Ishikawa (cell line): Measurements from ENCODE around the gene PPP1R13B.

Source experiments
- CEBPB ChIP-seq: IDR thresholded peaks from 2 replicates; pipeline ENCODE4 v1.6.1; 2012
- CREB1 ChIP-seq: IDR thresholded peaks from 2 replicates; pipeline ENCODE4 v1.6.1; 2012; ENCODE audit warnings: low read depth
- EGR1 ChIP-seq: IDR thresholded peaks from 2 replicates; pipeline ENCODE4 v1.6.1; 2012
- EP300 ChIP-seq: IDR thresholded peaks from 2 replicates; pipeline ENCODE4 v1.6.1; 2012; ENCODE audit warnings: borderline replicate concordance
- FOXM1 ChIP-seq: IDR thresholded peaks from 2 replicates; pipeline ENCODE4 v1.6.1; 2012; ENCODE audit warnings: low read depth, borderline replicate concordance
- MAX ChIP-seq: IDR thresholded peaks from 2 replicates; pipeline ENCODE4 v1.6.1; 2012
- NFIC ChIP-seq: IDR thresholded peaks from 2 replicates; pipeline ENCODE4 v1.6.1; 2012
- RAD21 ChIP-seq: IDR thresholded peaks from 2 replicates; pipeline ENCODE4 v1.6.1; 2012; ENCODE audit warnings: low read depth
- REST ChIP-seq: IDR thresholded peaks from 2 replicates; pipeline ENCODE4 v1.6.1; 2012; ENCODE audit warnings: low read depth, mild to moderate bottlenecking
- TAF1 ChIP-seq: IDR thresholded peaks from 2 replicates; pipeline ENCODE4 v1.6.1; 2012; ENCODE audit warnings: low read depth, mild to moderate bottlenecking
- TCF12 ChIP-seq: IDR thresholded peaks from 2 replicates; pipeline ENCODE4 v1.6.1; 2012; ENCODE audit warnings: low read depth
- TEAD4 ChIP-seq: IDR thresholded peaks from 2 replicates; pipeline ENCODE4 v1.6.1; 2012
- USF1 ChIP-seq: IDR thresholded peaks from 2 replicates; pipeline ENCODE4 v1.6.1; 2012
- YY1 ChIP-seq: IDR thresholded peaks from 2 replicates; pipeline ENCODE4 v1.6.1; 2012; ENCODE audit warnings: low read depth
- ZBTB7A ChIP-seq: IDR thresholded peaks from 2 replicates; pipeline ENCODE4 v1.6.1; 2012; ENCODE audit warnings: low read depth

The PPP1R13B gene

GRCh38 chr14:103697206-103697602 is 150.2 kb downstream of the PPP1R13B start:
- TF ChIP-seq TAF1 (no peak), TEAD4 (no peak), EP300 (no peak), MAX (no peak), USF1 (no peak), CEBPB (no peak), TCF12 (no peak), NFIC (no peak), ZBTB7A (no peak), YY1 (no peak), CREB1 (no peak), FOXM1 (no peak), EGR1 (no peak), REST (no peak), RAD21 (no peak)

DNA sequence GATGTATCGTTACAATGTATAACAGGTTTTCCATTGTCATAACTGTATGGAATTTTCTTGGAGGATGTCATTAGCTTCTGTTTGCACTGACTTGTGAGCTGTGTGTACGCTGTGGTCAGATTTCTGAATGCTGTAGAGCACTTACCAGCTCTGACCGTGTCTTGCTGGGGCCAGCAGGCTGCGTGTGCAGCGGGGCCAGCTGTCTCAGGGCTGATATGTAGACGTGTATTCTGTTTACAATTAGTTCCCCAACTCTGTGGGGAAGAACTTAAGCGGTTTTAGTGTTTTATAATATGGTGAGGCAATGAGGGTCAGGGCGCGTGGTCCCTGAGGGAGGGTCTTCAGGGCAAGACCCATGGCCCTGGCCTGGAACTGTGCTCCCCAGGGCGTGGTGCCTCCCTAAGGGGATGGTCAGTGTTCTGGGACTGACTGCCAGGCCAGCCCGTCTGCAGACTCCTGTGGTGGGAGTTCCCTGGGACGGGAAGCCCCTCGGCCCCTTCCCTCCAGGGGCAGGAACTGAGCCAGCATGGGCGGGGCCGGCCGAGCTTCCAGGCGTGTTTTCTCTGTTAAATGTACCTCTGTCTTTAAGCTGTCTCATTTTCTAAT is 150.8 kb downstream of the PPP1R13B start:
- no peak for TF ChIP-seq RAD21
- TF ChIP-seq NFIC, result no peak
- TF ChIP-seq REST, result no peak
- peak; percentile 63; the same call in 1 of the 2 replicates for TF ChIP-seq ZBTB7A
- no peak for TF ChIP-seq MAX
- TF ChIP-seq FOXM1, result no peak

- TF ChIP-seq ZBTB7A (no peak), YY1 (no peak), EGR1 (no peak), TCF12 (no peak), NFIC (no peak), TEAD4 (no peak), RAD21 (no peak), FOXM1 (no peak), CEBPB (no peak), REST (no peak), EP300 (no peak), CREB1 (no peak)
These were observed 151.3 kb downstream of the PPP1R13B start for GRCh38 chr14:103696070-103696402.

DNA sequence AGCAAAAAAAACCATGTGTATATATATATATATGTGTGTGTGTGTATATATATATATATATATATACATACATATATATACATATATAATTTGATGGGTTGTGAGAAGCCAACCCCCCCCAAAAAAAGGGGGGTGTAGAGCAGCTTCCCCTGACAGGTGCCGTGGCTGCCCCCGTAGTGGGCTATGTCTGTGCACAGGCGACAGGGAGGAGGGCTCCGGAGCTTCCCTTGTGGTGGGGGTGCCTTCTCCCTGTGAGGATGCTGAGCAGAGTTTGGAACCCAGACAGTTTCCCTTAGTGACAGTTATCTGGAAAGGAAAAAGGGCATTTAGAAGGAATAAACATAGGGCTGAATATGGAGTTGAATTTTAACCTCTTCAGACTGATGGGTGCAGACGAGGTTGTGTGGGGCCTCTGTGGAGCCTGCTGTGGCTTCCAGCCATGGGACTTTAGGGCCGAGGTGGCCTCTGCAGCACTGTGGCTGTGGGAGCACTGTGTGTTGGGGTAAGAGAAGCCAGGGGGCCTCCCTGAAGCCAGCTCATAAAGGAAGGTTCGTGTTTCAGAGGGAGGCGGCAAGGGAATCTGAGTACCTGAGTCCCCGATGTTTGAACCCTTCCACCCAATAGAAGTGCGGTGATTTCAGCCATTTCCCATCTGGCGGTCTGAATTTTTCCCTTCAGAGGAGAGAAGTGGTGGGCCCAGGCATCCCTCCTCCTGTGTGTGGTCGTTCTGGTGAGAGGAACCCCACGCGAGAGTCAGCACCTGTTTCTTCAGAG is 151.9 kb downstream of the PPP1R13B start:
- no peak for TF ChIP-seq USF1
- TF ChIP-seq REST, result no peak
- no peak for TF ChIP-seq CEBPB
- no peak for TF ChIP-seq NFIC
- TF ChIP-seq TEAD4, result no peak
- TF ChIP-seq CREB1, result no peak
- no peak for TF ChIP-seq RAD21
- no peak for TF ChIP-seq YY1
- TF ChIP-seq EP300, result no peak
